Lower lobe of right lung (tissue), 2 donors: Measurements from ENCODE around the gene OR5C1. TPM values are rescaled to one million over a fixed set of nuclear protein-coding genes. Genes with fewer than 3 reads are reported as not detected.
"Not testable (repeated sequence)": the region's sequence is repeated elsewhere in the genome, so short reads cannot be mapped to it uniquely, and the experiment has no call there.

Source experiments
- ATAC-seq, 2 donors: fragments of 200-7000 bp; cut with Tn5 transposase; one replicate each; pipeline ENCODE4 v1.9.1; 2020 to 2022; ENCODE audit warnings: mild to moderate bottlenecking in 2 of 2, moderate library complexity in 2 of 2
- DNase-seq: peaks from one replicate; pipeline ENCODE4 v3.0.0-alpha.2; 2020
- H3K27ac ChIP-seq: fragments of 200-600 bp; one replicate; pipeline ENCODE4 v1.8.0; 2022
- H3K27me3 ChIP-seq: fragments of 200-600 bp; one replicate; pipeline ENCODE4 v1.8.0; 2022; ENCODE audit warnings: low read depth
- H3K36me3 ChIP-seq: fragments of 200-600 bp; one replicate; pipeline ENCODE4 v1.8.0; 2022; ENCODE audit warnings: mild to moderate bottlenecking
- H3K4me1 ChIP-seq: fragments of 200-600 bp; one replicate; pipeline ENCODE4 v1.8.0; 2022
- H3K4me3 ChIP-seq: fragments of 200-600 bp; one replicate; pipeline ENCODE4 v1.8.0; 2022; ENCODE audit warnings: mild to moderate bottlenecking
- H3K9me3 ChIP-seq: fragments of 200-600 bp; one replicate; pipeline ENCODE4 v1.8.0; 2022
- CTCF ChIP-seq: fragments of 200-600 bp; IDR thresholded peaks from one replicate; pipeline ENCODE4 v1.8.0; 2022; ENCODE audit warnings: antibody characterized with exemption, mild to moderate bottlenecking
- intact Hi-C: fragments of 100-400 bp; cut with DNase I; formaldehyde crosslinking; loops from one replicate; pipeline ENCODE4 v1.11.0; 2022
- total RNA-seq: library from RNA; stranded (reverse); fragmentation: NEBNext Ultra II Directional; extraction: Animal tissue kit (Norgen Biotek cat#: 25700); gene quantifications from one replicate; pipeline ENCODE4 v1.2.1, GENCODE V29; 2021
- donor health status: DM: no; HTN: yes; CAD: no; lungs with severe emphysema.

The OR5C1 gene
- total RNA-seq, 1 donor from 2014 or later: not detected

DNA sequence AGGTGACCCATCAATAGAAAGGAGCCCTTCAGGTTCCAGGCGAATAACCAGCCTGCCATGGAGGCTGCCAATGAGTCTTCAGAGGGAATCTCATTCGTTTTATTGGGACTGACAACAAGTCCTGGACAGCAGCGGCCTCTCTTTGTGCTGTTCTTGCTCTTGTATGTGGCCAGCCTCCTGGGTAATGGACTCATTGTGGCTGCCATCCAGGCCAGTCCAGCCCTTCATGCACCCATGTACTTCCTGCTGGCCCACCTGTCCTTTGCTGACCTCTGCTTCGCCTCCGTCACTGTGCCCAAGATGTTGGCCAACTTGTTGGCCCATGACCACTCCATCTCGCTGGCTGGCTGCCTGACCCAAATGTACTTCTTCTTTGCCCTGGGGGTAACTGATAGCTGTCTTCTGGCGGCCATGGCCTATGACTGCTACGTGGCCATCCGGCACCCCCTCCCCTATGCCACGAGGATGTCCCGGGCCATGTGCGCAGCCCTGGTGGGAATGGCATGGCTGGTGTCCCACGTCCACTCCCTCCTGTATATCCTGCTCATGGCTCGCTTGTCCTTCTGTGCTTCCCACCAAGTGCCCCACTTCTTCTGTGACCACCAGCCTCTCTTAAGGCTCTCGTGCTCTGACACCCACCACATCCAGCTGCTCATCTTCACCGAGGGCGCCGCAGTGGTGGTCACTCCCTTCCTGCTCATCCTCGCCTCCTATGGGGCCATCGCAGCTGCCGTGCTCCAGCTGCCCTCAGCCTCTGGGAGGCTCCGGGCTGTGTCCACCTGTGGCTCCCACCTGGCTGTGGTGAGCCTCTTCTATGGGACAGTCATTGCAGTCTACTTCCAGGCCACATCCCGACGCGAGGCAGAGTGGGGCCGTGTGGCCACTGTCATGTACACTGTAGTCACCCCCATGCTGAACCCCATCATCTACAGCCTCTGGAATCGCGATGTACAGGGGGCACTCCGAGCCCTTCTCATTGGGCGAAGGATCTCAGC lies 11.6 kb downstream of the OR5C1 start, which contains the start of gene OR1K1:
OR1K1 (plus strand) TSS at position 58 of the 995 bp plus-strand sequence; CDS start at position 58, 0 bp downstream.
- no peaks in the 10 kb centered on the region for H3K9me3 ChIP-seq
- TF ChIP-seq CTCF: no peak
- H3K4me1 ChIP-seq: no peaks in the 10 kb centered on the region
- no peak within 1 kb of the TSS for H3K27ac ChIP-seq
- no peak for DNase-seq
- no peaks in the 10 kb centered on the region for H3K27me3 ChIP-seq
- no peak within 1 kb of the TSS for H3K4me3 ChIP-seq
- peak in 1 of 2 donors; percentile 27 for ATAC-seq
- intact Hi-C loops: no loop called here
- no peaks in the 10 kb centered on the region for H3K36me3 ChIP-seq

- intact Hi-C loops: no loop called here
- no peaks in the 10 kb centered on the region for H3K27me3 ChIP-seq
These were observed 17.9 kb downstream of the OR5C1 start for GRCh38 chr9:122806661-122807060.

DNA sequence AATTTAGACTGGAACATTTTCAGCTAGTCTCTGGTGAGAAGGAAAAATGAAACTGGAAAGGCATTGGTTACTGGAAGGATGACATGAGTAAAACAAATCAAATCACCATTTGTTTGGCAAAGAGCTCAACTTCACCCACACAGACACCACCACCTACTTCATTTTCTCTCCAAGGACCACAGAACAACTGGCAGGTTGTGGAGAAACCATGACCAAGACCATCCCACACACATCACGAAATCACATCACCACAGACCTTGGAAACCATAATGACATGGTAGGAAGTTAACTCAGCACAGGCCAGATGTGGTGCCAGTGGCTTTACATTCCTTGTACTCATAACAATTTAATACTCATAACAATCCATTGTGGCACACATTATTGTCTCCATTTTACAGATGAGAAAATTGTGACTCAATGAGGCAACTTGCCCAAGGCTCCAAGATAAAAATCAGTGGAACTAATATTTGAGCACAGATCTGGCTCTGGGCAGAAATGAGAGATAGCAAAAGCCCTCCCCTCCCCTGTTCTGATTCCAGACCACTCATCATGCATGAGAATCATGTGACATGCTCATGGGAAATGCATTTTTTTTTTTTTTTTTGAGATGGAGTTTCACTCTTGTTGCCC lies 18.7 kb downstream of the OR5C1 start:
- H3K4me1 ChIP-seq: no peaks in the 10 kb centered on the region
- H3K9me3 ChIP-seq: no peaks in the 10 kb centered on the region
- no peak overlapping the region for H3K27ac ChIP-seq
- intact Hi-C loops: no loop called here
- no peaks in the 10 kb centered on the region for H3K27me3 ChIP-seq
- no peaks in the 10 kb centered on the region for H3K36me3 ChIP-seq
- DNase-seq: no peak
- H3K4me3 ChIP-seq: no peak overlapping the region
- TF ChIP-seq CTCF: no peak
- no peak for ATAC-seq

More at GRCh38 chr9:122806661-122807060, 17.9 kb downstream of the OR5C1 start:
- Histone ChIP-seq H3K4me1 (no peaks in the 10 kb centered on the region), H3K27ac (no peak overlapping the region), H3K36me3 (no peaks in the 10 kb centered on the region), H3K4me3 (no peak overlapping the region), H3K9me3 (no peaks in the 10 kb centered on the region)
- TF ChIP-seq CTCF: no peak
- DNase-seq (no peak), ATAC-seq (no peak)

- no peaks in the 10 kb centered on the region for H3K4me1 ChIP-seq
- intact Hi-C loops: no loop called here
- no peak overlapping the region for H3K4me3 ChIP-seq
- no peaks in the 10 kb centered on the region for H3K9me3 ChIP-seq
- no peaks in the 10 kb centered on the region for H3K36me3 ChIP-seq
- ATAC-seq (no peak), DNase-seq (no peak)
- no peak overlapping the region for H3K27ac ChIP-seq
- H3K27me3 ChIP-seq: no peaks in the 10 kb centered on the region
- no peak for TF ChIP-seq CTCF
These were observed 19.4 kb downstream of the OR5C1 start for GRCh38 chr9:122808141-122808540.

- H3K27me3 ChIP-seq, H3K4me3 ChIP-seq, DNase-seq, ATAC-seq, intact Hi-C loops, H3K4me1 ChIP-seq, H3K27ac ChIP-seq, H3K36me3 ChIP-seq, H3K9me3 ChIP-seq: not testable (repeated sequence)
These were observed 20.5 kb downstream of the OR5C1 start for GRCh38 chr9:122809261-122809660.
